Measurements from ENCODE around the gene ZGPAT. TPM values are rescaled to one million over a fixed set of nuclear protein-coding genes. Genes with fewer than 3 reads are reported as not detected.
A peak's percentile ranks its signal among the peaks of the same experiment; 100 is the strongest.

Gene ZGPAT
- total and polyA plus RNA-seq, 2 of the 13 experiments (the other 11 are each of a cell fraction or from before 2014, with no cell fraction given), result 23.0 to 41.9 TPM

- no peak for TF ChIP-seq DZIP1 (CRISPR knock-in tag; IDR thresholded peaks at IDR 0.05)
- TF ChIP-seq ZBTB25 (CRISPR knock-in tag; IDR thresholded peaks at IDR 0.05), result no peak
- no peak for TF ChIP-seq ZNF430 (CRISPR knock-in tag; IDR thresholded peaks at IDR 0.05)
- TF ChIP-seq TFDP1 (CRISPR knock-in tag; IDR thresholded peaks at IDR 0.05; ENCODE audit: borderline replicate concordance), result no peak
- 0 out of 2 replicates have a peak, but pooled peaks have one; percentile 6 for TF ChIP-seq ZNF350 (CRISPR knock-in tag; IDR thresholded peaks at IDR 0.05; ENCODE audit: borderline replicate concordance, low read depth)
- TF ChIP-seq ZNF766 (CRISPR knock-in tag; IDR thresholded peaks at IDR 0.05; ENCODE audit: borderline replicate concordance), result 0 out of 2 replicates have a peak, but pooled peaks have one; percentile 45
- TF ChIP-seq SRSF9 (IDR thresholded peaks at IDR 0.05; ENCODE audit: borderline replicate concordance, insufficient read depth, low read depth, low read length, poor library complexity, severe bottlenecking), result no peak
- no peak for TF ChIP-seq ESRRA (CRISPR knock-in tag; IDR thresholded peaks at IDR 0.05; ENCODE audit: low read depth)
- TF ChIP-seq ZNF234 (CRISPR knock-in tag; conservative IDR thresholded peaks at IDR 0.05), result no peak
- TF ChIP-seq ZNF784 (CRISPR knock-in tag; IDR thresholded peaks at IDR 0.05; ENCODE audit: borderline replicate concordance), result no peak
- TF ChIP-seq SRSF1 (optimal IDR thresholded peaks at IDR 0.05; ENCODE audit: low read depth, low read length), result peak; percentile 61
- TF ChIP-seq THAP8 (CRISPR knock-in tag; IDR thresholded peaks at IDR 0.05; ENCODE audit: borderline replicate concordance), result no peak
- TF ChIP-seq SETDB1 (CRISPR knock-in tag; IDR thresholded peaks at IDR 0.05; ENCODE audit: borderline replicate concordance), result no peak
- no peak for TF ChIP-seq ZNF879 (CRISPR knock-in tag; IDR thresholded peaks at IDR 0.05)
- TF ChIP-seq ATF7 (IDR thresholded peaks at IDR 0.05), result no peak
- no peak; the same call in 1 of the 2 replicates for TF ChIP-seq ATF7 (CRISPR knock-in tag; IDR thresholded peaks at IDR 0.05)
- peak; percentile 58; the same call in 1 of the 2 replicates for TF ChIP-seq HES4 (CRISPR knock-in tag; IDR thresholded peaks at IDR 0.05; ENCODE audit: borderline replicate concordance)
- TF ChIP-seq MLLT10 (CRISPR knock-in tag; IDR thresholded peaks at IDR 0.05), result no peak
- 0 out of 2 replicates have a peak, but pooled peaks have one; percentile 19 for TF ChIP-seq ZBTB14 (CRISPR knock-in tag; IDR thresholded peaks at IDR 0.05)
- TF ChIP-seq ZNF713 (CRISPR knock-in tag; IDR thresholded peaks at IDR 0.05), result no peak
Measured at GRCh38 chr20:63708301-63709148, 686 bp downstream of the ZGPAT start (continued).
